HG03469 (cell line): ENCODE results near the gene CTIF.

ENCODE experiments used
- ATAC-seq: cut with Tn5 transposase; IDR thresholded peaks from one replicate; pipeline ENCODE4 v1.9.1; 2021; ENCODE audit warnings: mild to moderate bottlenecking, moderate library complexity, moderate number of reproducible peaks; ENCODE audit not compliant: unreplicated experiment

Gene CTIF

DNA sequence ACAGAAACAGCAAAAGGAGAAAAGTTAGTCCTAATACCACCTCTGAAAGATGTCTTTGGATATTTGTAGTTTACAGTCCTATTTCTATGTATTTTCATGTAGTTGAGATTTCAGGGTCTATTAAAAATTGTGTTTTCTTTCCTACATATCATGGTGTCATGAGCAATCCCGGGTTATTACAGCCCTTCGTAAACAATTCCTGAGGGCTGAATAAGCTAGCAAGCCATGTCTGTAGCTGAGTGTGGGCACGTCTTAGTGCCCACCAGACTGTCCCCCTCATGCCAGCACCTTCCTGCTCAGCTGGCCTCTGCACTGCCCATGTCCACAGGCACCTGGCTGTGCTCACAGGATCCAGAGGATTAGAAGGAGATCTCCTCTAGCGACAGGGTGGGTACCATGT lies 60.6 kb downstream of the CTIF start:
- ATAC-seq = no peak

DNA sequence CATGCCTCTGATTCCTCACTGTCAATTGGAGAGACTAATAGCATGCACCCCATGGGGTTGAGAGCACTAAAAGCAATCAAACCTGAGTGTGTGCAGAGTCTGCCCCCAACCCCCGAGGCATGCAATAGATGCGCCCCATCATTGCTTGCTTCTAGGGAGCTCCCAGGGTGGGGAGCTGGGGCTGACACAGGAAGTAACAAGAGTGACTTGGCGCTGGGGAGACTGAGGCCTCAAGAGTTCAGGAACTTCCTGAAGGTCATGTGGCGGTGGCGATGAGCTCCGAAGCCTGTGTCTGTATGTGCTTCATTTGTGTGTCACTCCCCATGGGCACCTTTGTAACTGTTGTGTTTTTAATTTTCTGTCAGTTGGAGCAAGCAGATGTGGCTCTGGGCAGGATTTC lies 61.2 kb downstream of the CTIF start:
- ATAC-seq = no peak

DNA sequence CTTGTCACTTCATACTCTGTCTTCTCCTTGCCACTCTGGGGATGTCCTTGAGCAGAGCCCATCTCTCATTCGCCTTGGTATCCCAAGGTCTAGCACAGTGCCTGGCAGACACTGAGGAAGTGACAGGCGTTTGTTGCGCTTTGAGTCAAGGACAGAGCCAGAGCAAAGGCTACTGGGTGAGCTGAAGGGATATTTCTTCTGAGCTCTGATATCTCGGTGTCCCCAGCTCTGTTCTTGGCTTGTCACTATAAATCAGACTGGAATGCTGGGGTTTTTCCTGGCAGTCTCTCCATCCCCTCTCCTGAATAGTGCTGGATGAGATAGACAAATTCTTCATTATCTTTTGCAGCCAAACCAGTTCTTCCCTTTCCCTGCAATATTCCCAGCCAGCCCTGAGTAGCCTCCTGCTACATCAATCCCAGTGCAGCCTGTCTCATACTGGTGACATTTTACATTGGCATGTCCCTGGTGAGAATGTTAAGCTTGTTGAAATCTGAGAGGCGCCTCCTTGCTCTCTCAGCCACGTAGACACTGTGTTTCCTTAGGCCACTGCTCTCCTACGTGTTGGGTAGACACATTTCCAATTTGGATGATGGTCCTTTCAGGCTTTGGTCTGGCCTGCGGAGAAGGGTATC lies 61.7 kb downstream of the CTIF start:
- no peak for ATAC-seq

DNA sequence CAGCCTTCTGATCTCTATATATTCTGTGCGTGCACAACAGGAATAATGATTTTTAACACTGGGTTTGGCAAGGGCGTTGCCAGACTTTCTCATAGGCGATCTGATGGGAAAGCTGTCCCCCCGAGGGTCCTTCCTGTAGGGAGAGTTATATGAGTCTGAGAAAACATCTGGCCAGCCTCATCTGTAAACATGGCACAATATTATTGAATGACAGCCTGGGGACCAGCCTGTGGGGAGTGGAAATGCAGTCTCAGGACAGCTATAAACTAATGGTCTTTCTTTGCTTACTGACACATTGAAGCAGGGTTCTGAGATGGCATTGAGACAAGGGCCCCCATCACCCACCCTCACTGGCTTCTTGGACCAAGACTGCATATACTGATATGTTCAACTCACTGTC lies 62.5 kb downstream of the CTIF start:
- no peak for ATAC-seq

DNA sequence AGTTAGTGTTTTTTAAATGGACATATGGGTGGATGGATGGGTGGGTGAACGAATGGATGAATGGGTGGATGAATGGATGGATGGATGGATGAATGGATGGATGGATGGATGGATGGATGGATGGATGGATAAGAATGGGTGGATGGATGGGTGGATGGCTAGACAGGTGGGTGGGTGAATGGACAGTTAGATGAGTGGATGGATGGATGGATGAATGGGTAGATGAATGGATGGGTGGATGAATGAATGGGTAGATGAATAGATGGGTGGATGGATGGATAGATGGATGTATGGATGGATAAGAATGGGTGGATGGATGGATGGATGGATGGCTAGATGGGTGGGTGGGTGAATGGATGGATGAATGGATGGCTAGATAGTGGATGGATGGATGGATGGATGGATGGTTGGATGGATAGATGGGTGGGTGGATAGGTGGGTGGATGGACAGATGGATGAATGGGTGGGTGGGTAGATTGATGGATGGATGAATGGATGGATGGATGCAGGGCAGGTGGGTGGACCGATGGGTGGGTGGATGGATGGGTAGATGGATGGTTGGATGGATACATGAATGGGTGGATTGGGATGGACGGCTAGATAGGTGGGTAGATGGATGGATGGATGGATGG lies 64.0 kb downstream of the CTIF start:
- ATAC-seq = no peak

DNA sequence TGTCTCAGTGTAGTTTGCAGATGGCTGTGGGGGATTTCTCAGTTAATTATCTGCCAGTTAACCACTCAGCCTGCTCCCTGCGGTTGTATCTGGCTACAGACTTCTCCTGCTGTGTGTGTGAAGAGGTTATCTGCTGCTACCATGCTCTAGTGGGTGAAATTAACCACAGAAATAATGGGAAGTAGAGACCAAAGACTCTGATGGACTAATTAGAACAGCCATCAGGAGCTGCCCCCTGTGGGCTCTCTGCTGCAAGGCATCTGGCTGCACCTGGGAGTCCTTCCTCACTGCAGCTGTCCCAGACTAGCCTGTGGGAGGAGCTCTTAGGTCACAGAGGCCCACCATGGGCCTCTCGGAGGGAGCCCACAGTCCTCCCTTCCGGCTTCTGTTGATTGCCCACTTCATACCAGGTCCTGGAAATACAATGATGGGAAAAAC lies 66.6 kb downstream of the CTIF start:
- ATAC-seq = peak; percentile 48

DNA sequence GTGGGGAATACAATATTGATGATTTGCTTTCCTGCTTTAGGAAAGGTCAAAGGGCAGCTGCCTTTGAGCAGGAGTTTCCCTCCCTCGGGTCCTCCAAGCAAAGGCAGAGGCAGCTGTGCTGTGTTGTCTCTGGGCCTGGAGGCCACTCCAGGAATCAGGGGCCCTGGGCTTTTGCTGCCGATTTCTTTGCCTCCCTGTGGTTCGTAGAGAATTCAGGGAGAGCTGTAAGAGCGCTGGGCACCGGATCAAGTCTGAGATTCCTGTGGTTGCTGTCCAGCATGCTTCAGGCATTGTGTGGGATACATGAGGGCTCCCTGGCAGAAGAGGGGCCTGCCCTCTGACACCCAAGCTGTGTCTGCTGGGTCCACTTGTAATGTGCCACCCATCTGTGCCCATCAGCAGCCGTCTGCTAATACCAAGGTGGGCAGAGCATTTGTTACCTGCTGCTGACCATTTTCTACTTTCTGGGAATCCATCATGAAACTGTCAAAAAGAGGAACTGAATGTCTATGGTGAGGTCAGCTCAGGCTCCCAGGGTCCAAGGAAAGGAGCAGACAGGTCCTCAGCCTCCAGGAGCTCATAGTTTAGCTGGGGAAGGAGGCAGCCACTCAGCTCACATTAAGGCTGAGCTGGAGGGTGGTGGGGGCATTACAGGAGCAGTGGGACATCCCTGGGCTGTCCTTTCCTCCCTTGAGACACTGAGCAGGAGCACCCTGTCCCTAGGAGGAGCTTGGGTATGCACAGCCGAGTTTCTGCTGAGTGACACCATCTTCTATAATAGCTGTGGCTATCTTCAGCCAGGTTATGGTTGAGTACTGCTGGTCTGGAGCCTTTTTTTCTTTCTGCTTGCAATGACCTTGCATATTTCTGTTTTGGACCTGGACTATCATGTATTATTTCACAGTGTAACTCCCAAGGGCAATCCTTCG lies 68.5 kb downstream of the CTIF start:
- ATAC-seq = no peak

DNA sequence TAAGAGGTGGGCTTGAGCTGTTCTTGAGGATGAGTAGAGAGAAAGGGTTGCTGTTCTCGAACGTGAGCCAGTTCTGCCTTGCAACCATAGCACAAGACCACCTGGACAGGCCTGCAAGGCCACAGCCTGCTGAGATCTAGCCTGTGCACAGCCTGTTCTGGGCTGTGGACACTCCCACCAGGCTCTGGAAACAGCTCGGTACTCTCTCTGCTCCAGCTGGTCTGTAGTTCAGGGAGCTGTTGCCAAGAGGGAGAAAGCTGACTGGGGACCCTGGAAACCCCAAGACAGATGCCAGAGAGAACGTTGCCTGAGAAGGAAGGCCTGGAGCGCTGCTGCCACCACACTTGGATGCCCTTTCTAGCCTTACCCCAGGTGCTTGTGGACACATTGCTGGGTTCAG lies 69.8 kb downstream of the CTIF start:
- no peak for ATAC-seq

DNA sequence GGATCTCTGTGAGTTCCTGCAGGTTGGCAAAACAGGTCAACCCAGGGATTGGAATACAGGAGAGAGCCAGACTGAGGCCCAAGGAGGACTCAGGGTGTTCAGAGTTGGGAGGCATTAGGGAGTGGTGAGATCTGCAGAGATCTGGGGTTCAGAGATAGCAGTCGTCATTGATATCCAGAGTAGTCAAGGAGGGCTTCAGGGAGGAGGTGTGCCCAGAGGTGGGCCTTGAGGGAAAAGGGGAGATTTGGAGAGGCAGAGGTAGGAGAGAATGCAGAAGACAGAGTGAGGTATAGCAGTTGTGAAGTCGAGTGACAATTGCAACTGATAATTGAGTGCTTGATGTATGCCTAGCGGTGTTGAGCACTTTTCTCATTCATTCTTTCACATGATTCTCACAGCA lies 70.3 kb downstream of the CTIF start:
- no peak for ATAC-seq

DNA sequence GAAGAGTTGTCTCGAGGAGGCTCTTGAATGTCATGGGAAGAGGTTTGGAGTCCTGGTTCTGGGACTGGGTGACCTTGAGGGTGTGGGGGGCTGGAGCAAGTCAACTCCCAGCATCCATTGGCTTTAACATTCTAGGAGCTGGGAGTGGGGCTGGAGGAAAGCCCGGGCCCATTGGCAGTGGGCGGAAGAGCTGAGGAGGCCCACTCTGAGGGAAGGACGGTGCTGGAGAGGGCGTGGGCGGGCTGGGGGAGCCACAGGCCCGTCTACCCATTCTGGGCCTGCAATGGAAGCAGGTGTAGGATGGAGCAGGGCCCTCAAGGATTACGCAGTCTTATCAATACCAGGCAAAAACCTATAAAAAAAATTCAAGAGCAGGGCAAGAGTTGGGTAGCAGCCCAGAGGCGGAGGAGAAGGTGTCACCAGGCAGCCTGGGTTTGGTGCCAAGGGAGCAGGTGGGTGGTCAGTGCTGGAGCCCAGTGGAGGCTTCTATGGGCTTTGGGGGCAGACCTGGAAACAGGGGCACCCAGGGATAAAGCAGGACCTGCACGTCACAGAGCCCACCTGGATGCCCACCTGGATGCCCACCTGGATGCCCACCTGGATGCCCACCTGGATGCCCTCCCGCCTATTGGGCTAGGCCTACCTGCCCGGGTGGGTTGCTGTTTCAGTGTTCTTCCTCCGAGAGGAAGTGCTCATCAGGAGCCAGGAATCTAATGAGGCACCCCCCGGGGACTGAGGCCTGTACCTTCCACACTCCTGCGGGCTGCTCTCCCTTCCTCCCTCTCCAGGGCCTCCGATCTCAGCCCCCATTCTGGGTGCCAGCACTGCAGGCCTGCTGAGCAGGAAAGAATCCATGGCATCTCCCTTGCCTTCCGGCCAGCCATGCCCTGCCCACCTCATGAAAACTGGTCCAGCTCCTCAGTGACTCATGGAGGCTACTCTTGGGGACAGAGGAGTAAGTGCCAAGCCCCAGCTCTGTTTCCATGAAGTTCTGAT lies 71.3 kb downstream of the CTIF start:
- ATAC-seq = no peak

DNA sequence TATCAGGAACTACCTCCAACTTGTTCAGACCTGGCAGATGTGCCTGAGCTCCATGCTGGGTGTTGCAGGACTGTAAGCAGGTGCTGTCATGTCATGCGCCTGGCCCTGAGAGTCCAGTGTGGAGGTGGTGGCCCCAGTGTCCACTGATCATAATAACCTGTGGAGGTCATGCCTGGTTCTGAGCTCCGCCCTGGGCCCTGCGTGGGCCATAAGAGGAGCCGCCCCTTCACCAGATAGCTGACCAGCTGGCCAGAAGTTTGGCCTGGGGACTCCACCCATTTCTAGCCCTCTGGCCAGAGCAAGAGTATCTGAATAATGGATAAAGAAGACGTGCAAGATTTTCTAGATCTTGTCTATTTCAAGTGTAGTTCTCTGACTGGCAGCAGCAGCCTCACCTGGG lies 72.4 kb downstream of the CTIF start:
- ATAC-seq = no peak

DNA sequence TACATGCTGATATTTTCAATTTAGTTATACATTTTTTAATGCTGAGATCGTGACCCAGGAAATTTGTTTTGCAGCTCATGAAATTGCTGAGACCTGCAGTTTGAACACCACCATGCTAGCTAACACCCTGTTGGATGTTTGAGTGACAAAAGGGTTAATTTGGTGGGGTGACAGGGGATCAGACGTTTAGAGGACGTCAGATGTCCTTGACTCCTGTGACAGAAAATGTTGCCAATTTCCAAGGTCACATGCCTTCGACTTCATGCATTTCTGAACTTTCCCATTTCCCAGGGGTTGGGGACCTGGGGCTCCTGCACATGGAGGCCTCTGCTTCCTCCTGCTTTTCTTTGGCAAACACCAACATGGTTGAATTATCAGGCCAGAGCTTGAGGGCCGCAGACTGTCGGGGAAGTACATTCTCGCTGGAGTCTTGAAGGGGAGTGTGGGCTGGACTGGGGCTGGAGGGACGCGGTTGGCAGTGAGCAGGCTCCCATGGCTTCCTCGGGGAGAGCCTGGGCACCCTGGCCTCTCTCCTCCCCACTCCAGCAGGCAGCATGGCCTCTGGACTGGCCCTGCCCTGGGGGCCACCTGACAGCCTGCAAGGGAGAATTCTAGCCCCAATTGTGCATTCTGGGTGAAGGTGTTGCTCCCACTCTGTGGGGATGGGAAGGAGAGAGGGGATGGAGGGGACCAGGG lies 73.1 kb downstream of the CTIF start:
- no peak for ATAC-seq

DNA sequence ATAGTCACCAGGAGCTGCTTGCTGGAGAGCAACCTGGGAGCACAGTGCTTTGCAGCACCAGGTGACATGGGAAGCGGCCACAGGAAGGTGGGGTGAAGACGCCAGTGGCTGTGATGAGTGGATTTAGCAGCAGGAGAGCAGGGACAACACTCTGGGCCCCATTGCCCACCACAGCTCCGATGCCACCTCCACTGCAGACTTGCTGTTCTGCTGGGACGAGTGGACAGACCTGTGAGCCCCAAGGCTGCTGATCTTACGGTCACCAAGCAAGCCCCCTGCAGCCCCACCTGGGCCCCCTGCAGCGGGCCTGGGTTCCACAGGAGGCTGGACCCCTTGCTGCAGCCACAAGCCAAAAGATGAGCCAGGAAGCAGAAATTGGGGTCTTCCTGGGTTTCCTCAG lies 73.7 kb downstream of the CTIF start:
- ATAC-seq = no peak

DNA sequence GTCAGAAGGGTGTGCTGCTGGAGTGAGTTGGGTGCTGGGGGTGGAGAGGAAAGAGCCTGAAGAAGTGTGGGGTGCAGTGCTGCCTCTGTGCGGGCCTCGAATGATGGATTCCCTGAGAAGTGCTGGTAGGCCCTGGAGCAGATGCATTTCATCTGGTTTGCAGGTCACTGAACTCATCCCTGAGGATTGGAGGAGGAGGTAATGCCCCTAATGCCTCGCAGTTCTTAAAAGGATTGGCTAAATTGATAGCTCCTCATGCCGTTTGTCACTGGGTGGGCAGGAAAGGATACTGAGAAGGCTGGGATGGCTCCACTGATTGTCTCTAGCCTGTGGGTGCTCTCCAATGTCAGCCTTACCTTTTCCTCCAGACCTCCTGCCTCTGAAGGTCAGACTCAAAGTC lies 74.1 kb downstream of the CTIF start:
- ATAC-seq = no peak

DNA sequence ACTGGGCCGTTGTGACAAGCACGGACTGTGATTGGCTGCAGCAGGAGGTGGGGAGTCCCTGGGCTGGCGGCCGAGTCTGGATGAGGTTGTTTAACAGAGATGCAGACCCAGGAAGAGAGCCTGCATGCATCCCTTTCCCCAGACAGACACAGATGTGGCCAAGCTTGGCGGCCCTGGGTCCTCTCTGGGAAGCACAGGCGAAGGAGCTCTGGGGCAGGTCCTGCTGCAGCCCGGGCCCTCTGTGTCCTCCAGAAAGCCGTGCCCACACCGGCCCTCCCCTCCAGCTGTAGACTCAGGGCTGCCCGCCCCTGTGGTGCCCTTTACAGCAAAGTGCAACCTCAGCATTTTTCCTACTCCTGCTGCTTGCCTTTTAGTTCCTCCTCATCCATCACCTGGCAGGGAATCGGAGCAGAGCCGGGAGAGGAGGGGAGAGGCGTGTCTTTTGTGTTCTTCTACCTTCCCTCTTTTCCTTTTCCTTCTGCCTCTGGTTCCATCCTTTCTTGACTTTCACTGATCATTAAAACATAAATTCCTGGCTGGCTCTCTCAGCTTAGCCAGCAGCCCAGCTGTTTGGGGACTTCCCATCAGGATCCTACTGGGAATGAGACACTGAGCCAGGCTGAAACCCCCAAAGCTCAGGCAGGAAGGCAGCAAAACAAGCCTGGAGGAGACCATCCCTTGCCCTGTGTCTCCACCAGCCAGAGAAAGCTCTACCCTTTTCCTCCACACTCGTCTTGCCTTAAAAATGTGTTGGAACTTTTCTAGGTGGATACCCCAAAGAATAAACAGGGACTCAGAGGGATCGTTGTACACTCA lies 75.0 kb downstream of the CTIF start:
- ATAC-seq = no peak

DNA sequence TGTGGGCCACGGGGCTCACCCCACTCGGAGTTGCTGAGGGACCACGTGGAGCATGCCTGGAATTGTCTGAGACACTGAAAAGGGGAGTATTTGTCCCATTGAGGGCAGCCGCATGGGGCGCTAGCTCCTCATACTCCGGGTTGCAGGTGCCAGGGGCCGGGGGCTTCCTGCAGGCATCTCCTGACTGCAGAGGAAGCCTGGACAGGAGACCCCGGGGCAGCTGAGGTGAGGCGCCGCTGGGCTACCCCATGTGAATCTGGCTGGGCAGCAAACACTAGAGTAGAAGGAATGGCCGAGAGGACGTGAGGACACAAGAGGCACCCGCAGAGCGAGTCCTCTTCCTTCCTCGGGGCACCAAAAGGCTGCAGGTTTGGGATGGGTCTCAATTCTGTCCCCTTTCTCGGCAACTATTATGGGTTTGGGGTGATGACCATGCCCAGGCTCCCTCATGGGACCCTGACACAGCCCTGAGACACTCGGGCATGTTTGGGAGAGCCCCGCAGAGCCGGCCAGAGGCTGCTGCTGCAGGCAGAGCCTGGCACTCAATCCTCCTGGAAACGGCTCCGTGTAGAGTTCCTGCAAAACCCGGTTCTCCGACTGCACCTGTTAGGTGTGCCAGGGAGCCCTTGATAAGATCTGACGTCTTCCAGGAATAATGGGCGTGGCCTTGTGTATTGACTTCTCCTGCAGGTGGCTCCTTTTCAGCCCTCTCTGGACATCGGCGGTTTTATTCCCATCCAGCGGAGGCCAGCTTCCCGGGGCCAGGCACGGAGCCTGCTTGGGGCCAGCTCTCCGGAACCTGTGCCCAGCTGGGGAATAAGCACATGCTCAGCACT lies 77.0 kb downstream of the CTIF start:
- no peak for ATAC-seq

DNA sequence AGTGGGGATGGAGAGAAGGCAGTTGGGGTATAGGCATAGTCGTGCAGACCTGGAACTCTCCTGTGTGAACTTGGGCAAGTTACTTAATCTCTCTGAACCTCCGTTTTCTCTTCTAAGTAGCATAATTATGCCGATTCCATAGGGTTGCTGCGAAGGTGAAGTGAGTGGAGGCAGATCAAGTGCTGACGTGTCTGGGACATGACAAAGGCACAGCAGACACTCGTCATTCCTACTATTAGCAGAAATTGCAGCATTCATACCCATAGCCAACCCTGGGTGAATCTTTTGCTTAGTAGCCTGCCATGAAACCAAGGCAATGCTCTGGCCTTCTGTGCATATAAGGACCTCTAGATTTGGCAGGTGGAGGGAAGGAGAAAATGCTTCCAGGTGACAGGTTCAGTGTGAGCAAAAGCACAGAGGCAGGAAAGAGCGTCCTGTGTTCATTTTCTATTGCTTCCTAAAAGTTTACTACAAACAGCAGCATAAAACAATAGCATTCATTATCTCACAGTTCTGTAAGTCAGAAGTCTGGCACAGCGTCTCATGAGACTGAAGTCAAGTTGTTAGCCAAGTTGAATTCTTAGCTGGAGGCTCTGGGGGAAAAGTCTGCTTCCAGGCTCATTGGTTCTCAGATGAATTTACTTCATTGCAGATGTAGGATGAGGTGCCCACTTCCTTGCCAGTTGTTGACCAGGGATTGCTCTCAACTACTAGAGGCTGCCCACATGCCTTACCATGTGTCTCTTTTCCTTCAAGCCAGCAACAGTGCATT lies 77.8 kb downstream of the CTIF start:
- no peak for ATAC-seq
